ENCODE data around the gene COX7A1. TPM values are rescaled to one million over a fixed set of nuclear protein-coding genes. Genes with fewer than 3 reads are reported as not detected.
A peak's percentile ranks its signal among the peaks of the same experiment; 100 is the strongest.

The COX7A1 gene
- total and polyA plus RNA-seq, 10 donors: 6.3 to 40.9 (median 23.4) TPM

- intact Hi-C loops (cut with DNase I; ENCODE audit: low total_unique reads): loop anchor here (5.0 kb wide), 1 partner anchor 112 kb away; no protein-coding TSS in a partner anchor
These were observed 17.0 kb upstream of the COX7A1 start for GRCh38 chr19:36169084-36169760.

GRCh38 chr19:36163813-36164212 lies 11.6 kb upstream of the COX7A1 start:
- TF ChIP-seq POLR2A (IDR thresholded peaks at IDR 0.05) (no peak), CTCF (IDR thresholded peaks at IDR 0.05 in 8 of 11, conservative IDR thresholded peaks at IDR 0.05 in 3 of 11) (no peak), POLR2AphosphoS5 (IDR thresholded peaks at IDR 0.05) (no peak)
- Histone ChIP-seq H3K27ac (no peak overlapping the region), H3K4me3 (no peak overlapping the region), H3K36me3 (peaks cover 0 to 53% (median 0%) of the 10 kb centered on the region in 6 donors), H3K4me1 (peaks cover 0 to 5% (median under 1%) of the 10 kb centered on the region in 6 donors), H3K9me3 (no peaks in the 10 kb centered on the region), H3K27me3 (replicated peaks in 1 of 7) (no peaks in the 10 kb centered on the region)
- peak; percentile 38 for DNase-seq
- intact Hi-C loops (cut with DNase I; ENCODE audit: low total_unique reads): no loop called here
- WGBS, 5 donors: 93 to 97% (median 96%) methylated on average over 12 of the region's 12 CpGs

More at GRCh38 chr19:36169084-36169760, 17.0 kb upstream of the COX7A1 start:
- peak in 1 of 3 donors; percentile 23 for TF ChIP-seq POLR2AphosphoS5 (IDR thresholded peaks at IDR 0.05)
- TF ChIP-seq POLR2A (IDR thresholded peaks at IDR 0.05): no peak
- TF ChIP-seq CTCF (IDR thresholded peaks at IDR 0.05 in 8 of 11, conservative IDR thresholded peaks at IDR 0.05 in 3 of 11): no peak
- Histone ChIP-seq H3K27me3 (replicated peaks in 1 of 7) (no peaks in the 10 kb centered on the region), H3K9me3 (no peaks in the 10 kb centered on the region), H3K36me3 (peaks cover 0 to 28% (median 0%) of the 10 kb centered on the region in 6 donors), H3K4me1 (peaks cover 4 to 22% (median 9%) of the 10 kb centered on the region in 6 donors), H3K4me3 (no peak overlapping the region), H3K27ac (peak overlapping the region; percentile 27 to 85 (median 72))
- no peak for DNase-seq
- 58 to 73% (median 66%) methylated on average over 9 of the region's 9 CpGs for WGBS, 5 donors

GRCh38 chr19:36160821-36161596 lies 8.8 kb upstream of the COX7A1 start:
- WGBS, 5 donors: 93 to 97% (median 93%) methylated on average over 7 of the region's 7 CpGs
- peak; percentile 19 for DNase-seq
- Histone ChIP-seq H3K4me3 (no peak overlapping the region), H3K27ac (no peak overlapping the region), H3K36me3 (peaks cover 0 to 41% (median 0%) of the 10 kb centered on the region in 6 donors), H3K27me3 (replicated peaks in 1 of 7) (no peaks in the 10 kb centered on the region), H3K9me3 (no peaks in the 10 kb centered on the region), H3K4me1 (no peaks in the 10 kb centered on the region)
- TF ChIP-seq CTCF (IDR thresholded peaks at IDR 0.05 in 8 of 11, conservative IDR thresholded peaks at IDR 0.05 in 3 of 11) (no peak), POLR2A (IDR thresholded peaks at IDR 0.05) (no peak), POLR2AphosphoS5 (IDR thresholded peaks at IDR 0.05) (no peak)
- intact Hi-C loops (cut with DNase I; ENCODE audit: low total_unique reads): no loop called here

GRCh38 chr19:36153126-36153525 lies 879 bp upstream of the COX7A1 start:
- peak; percentile 20 for DNase-seq
- Histone ChIP-seq H3K27ac (peak overlapping the region; percentile 68 to 97 (median 89)), H3K4me3 (peak overlapping the region in 3 of 8 donors; percentile 41 to 69 (median 55)), H3K4me1 (peaks cover 0 to 38% (median 11%) of the 10 kb centered on the region in 6 donors), H3K27me3 (replicated peaks in 1 of 7) (no peaks in the 10 kb centered on the region), H3K9me3 (no peaks in the 10 kb centered on the region), H3K36me3 (peaks cover 0 to 53% (median 27%) of the 10 kb centered on the region in 6 donors)
- WGBS, 5 donors: 89 to 96% (median 93%) methylated on average over 10 of the region's 10 CpGs
- TF ChIP-seq POLR2AphosphoS5 (IDR thresholded peaks at IDR 0.05) (no peak), CTCF (IDR thresholded peaks at IDR 0.05 in 8 of 11, conservative IDR thresholded peaks at IDR 0.05 in 3 of 11) (no peak), POLR2A (IDR thresholded peaks at IDR 0.05) (no peak)
- intact Hi-C loops (cut with DNase I; ENCODE audit: low total_unique reads): no loop called here

All from spleen (tissue), 11 donors.